ENCODE measurements around the gene RTTN. TPM values are rescaled to one million over a fixed set of nuclear protein-coding genes. Genes with fewer than 3 reads are reported as not detected.

RTTN gene
- polyA plus RNA-seq, 2 donors, result 2.3 to 2.8 TPM

- no peaks in the 10 kb centered on the region for H3K36me3 ChIP-seq (ENCODE audit: control insufficient read depth in 2 of 2, insufficient read depth in 2 of 2, low read length in 1 of 2)
- no peak overlapping the region for H3K4me3 ChIP-seq (ENCODE audit: low read depth in 1 of 2, low read length in 2 of 2)
- WGBS, 2 donors, result 92 to 96% methylated on average over 4 of the region's 4 CpGs
- no peak overlapping the region for H3K27ac ChIP-seq (ENCODE audit: low read depth in 2 of 2, low read length in 1 of 2)
- no peaks in the 10 kb centered on the region for H3K9me3 ChIP-seq (ENCODE audit: control insufficient read depth in 2 of 2, insufficient read depth in 1 of 2, low read depth in 1 of 2, low read length in 1 of 2)
- H3K27me3 ChIP-seq (ENCODE audit: control insufficient read depth in 1 of 2, insufficient read depth in 2 of 2, low read length in 2 of 2), result no peaks in the 10 kb centered on the region
- peaks cover 0 to 2% of the 10 kb centered on the region in 2 donors for H3K4me1 ChIP-seq (ENCODE audit: control insufficient read depth in 2 of 2, insufficient read depth in 2 of 2, low read length in 1 of 2)
Observed at GRCh38 chr18:70207181-70207580, 1.7 kb upstream of the RTTN start.

- Histone ChIP-seq H3K27ac (ENCODE audit: low read depth in 2 of 2, low read length in 1 of 2) (no peak overlapping the region), H3K36me3 (ENCODE audit: control insufficient read depth in 2 of 2, insufficient read depth in 2 of 2, low read length in 1 of 2) (peaks cover 2 to 6% of the 10 kb centered on the region in 2 donors), H3K4me1 (ENCODE audit: control insufficient read depth in 2 of 2, insufficient read depth in 2 of 2, low read length in 1 of 2) (peaks cover 0 to 2% of the 10 kb centered on the region in 2 donors), H3K9me3 (ENCODE audit: control insufficient read depth in 2 of 2, insufficient read depth in 1 of 2, low read depth in 1 of 2, low read length in 1 of 2) (no peaks in the 10 kb centered on the region), H3K4me3 (ENCODE audit: low read depth in 1 of 2, low read length in 2 of 2) (no peak overlapping the region), H3K27me3 (ENCODE audit: control insufficient read depth in 1 of 2, insufficient read depth in 2 of 2, low read length in 2 of 2) (no peaks in the 10 kb centered on the region)
- WGBS, 2 donors, result 0 to 5% methylated on average over 1 of the region's 1 CpG
Observed at GRCh38 chr18:70200286-70200685, 5.2 kb downstream of the RTTN start.

GRCh38 chr18:70197844-70198243 is 7.6 kb downstream of the RTTN start:
- Histone ChIP-seq H3K4me3 (ENCODE audit: low read depth in 1 of 2, low read length in 2 of 2) (no peak overlapping the region), H3K27me3 (ENCODE audit: control insufficient read depth in 1 of 2, insufficient read depth in 2 of 2, low read length in 2 of 2) (no peaks in the 10 kb centered on the region), H3K36me3 (ENCODE audit: control insufficient read depth in 2 of 2, insufficient read depth in 2 of 2, low read length in 1 of 2) (peaks cover 2 to 8% of the 10 kb centered on the region in 2 donors), H3K4me1 (ENCODE audit: control insufficient read depth in 2 of 2, insufficient read depth in 2 of 2, low read length in 1 of 2) (no peaks in the 10 kb centered on the region), H3K9me3 (ENCODE audit: control insufficient read depth in 2 of 2, insufficient read depth in 1 of 2, low read depth in 1 of 2, low read length in 1 of 2) (no peaks in the 10 kb centered on the region), H3K27ac (ENCODE audit: low read depth in 2 of 2, low read length in 1 of 2) (no peak overlapping the region)
- WGBS, 2 donors, result 37 to 48% methylated on average over 3 of the region's 3 CpGs

- H3K27me3 ChIP-seq (ENCODE audit: control insufficient read depth in 1 of 2, insufficient read depth in 2 of 2, low read length in 2 of 2), result no peaks in the 10 kb centered on the region
- H3K36me3 ChIP-seq (ENCODE audit: control insufficient read depth in 2 of 2, insufficient read depth in 2 of 2, low read length in 1 of 2), result peaks cover 2 to 11% of the 10 kb centered on the region in 2 donors
- H3K4me1 ChIP-seq (ENCODE audit: control insufficient read depth in 2 of 2, insufficient read depth in 2 of 2, low read length in 1 of 2), result no peaks in the 10 kb centered on the region
- H3K4me3 ChIP-seq (ENCODE audit: low read depth in 1 of 2, low read length in 2 of 2), result no peak overlapping the region
- WGBS, 2 donors, result 91 to 95% methylated on average over 6 of the region's 6 CpGs
- H3K27ac ChIP-seq (ENCODE audit: low read depth in 2 of 2, low read length in 1 of 2), result no peak overlapping the region
- H3K9me3 ChIP-seq (ENCODE audit: control insufficient read depth in 2 of 2, insufficient read depth in 1 of 2, low read depth in 1 of 2, low read length in 1 of 2), result no peaks in the 10 kb centered on the region
Observed at GRCh38 chr18:70197026-70197425, 8.5 kb downstream of the RTTN start.

- Histone ChIP-seq H3K9me3 (ENCODE audit: control insufficient read depth in 2 of 2, insufficient read depth in 1 of 2, low read depth in 1 of 2, low read length in 1 of 2) (no peaks in the 10 kb centered on the region), H3K4me1 (ENCODE audit: control insufficient read depth in 2 of 2, insufficient read depth in 2 of 2, low read length in 1 of 2) (no peaks in the 10 kb centered on the region), H3K36me3 (ENCODE audit: control insufficient read depth in 2 of 2, insufficient read depth in 2 of 2, low read length in 1 of 2) (peaks cover under 1 to 9% of the 10 kb centered on the region in 2 donors), H3K27ac (ENCODE audit: low read depth in 2 of 2, low read length in 1 of 2) (no peak overlapping the region), H3K27me3 (ENCODE audit: control insufficient read depth in 1 of 2, insufficient read depth in 2 of 2, low read length in 2 of 2) (no peaks in the 10 kb centered on the region), H3K4me3 (ENCODE audit: low read depth in 1 of 2, low read length in 2 of 2) (no peak overlapping the region)
- 59 to 65% methylated on average over 5 of the region's 5 CpGs for WGBS, 2 donors
Observed at GRCh38 chr18:70195852-70196434, 9.5 kb downstream of the RTTN start.

GRCh38 chr18:70195014-70195614 is 10.4 kb downstream of the RTTN start:
- H3K9me3 ChIP-seq (ENCODE audit: control insufficient read depth in 2 of 2, insufficient read depth in 1 of 2, low read depth in 1 of 2, low read length in 1 of 2), result no peaks in the 10 kb centered on the region
- no peak overlapping the region for H3K4me3 ChIP-seq (ENCODE audit: low read depth in 1 of 2, low read length in 2 of 2)
- no peaks in the 10 kb centered on the region for H3K27me3 ChIP-seq (ENCODE audit: control insufficient read depth in 1 of 2, insufficient read depth in 2 of 2, low read length in 2 of 2)
- H3K27ac ChIP-seq (ENCODE audit: low read depth in 2 of 2, low read length in 1 of 2), result no peak overlapping the region
- H3K4me1 ChIP-seq (ENCODE audit: control insufficient read depth in 2 of 2, insufficient read depth in 2 of 2, low read length in 1 of 2), result no peaks in the 10 kb centered on the region
- 69 to 73% methylated on average over 3 of the region's 3 CpGs for WGBS, 2 donors
- peaks cover 0 to 8% of the 10 kb centered on the region in 2 donors for H3K36me3 ChIP-seq (ENCODE audit: control insufficient read depth in 2 of 2, insufficient read depth in 2 of 2, low read length in 1 of 2)

GRCh38 chr18:70194227-70194890 is 11.1 kb downstream of the RTTN start:
- Histone ChIP-seq H3K4me1 (ENCODE audit: control insufficient read depth in 2 of 2, insufficient read depth in 2 of 2, low read length in 1 of 2) (no peaks in the 10 kb centered on the region), H3K9me3 (ENCODE audit: control insufficient read depth in 2 of 2, insufficient read depth in 1 of 2, low read depth in 1 of 2, low read length in 1 of 2) (no peaks in the 10 kb centered on the region), H3K4me3 (ENCODE audit: low read depth in 1 of 2, low read length in 2 of 2) (no peak overlapping the region), H3K27me3 (ENCODE audit: control insufficient read depth in 1 of 2, insufficient read depth in 2 of 2, low read length in 2 of 2) (no peaks in the 10 kb centered on the region), H3K36me3 (ENCODE audit: control insufficient read depth in 2 of 2, insufficient read depth in 2 of 2, low read length in 1 of 2) (peaks cover 0 to 8% of the 10 kb centered on the region in 2 donors), H3K27ac (ENCODE audit: low read depth in 2 of 2, low read length in 1 of 2) (no peak overlapping the region)
- 87 to 88% methylated on average over 4 of the region's 4 CpGs for WGBS, 2 donors

- no peak overlapping the region for H3K4me3 ChIP-seq (ENCODE audit: low read depth in 1 of 2, low read length in 2 of 2)
- H3K36me3 ChIP-seq (ENCODE audit: control insufficient read depth in 2 of 2, insufficient read depth in 2 of 2, low read length in 1 of 2), result peaks cover 0 to 5% of the 10 kb centered on the region in 2 donors
- no peak overlapping the region for H3K27ac ChIP-seq (ENCODE audit: low read depth in 2 of 2, low read length in 1 of 2)
- H3K27me3 ChIP-seq (ENCODE audit: control insufficient read depth in 1 of 2, insufficient read depth in 2 of 2, low read length in 2 of 2), result no peaks in the 10 kb centered on the region
- no peaks in the 10 kb centered on the region for H3K9me3 ChIP-seq (ENCODE audit: control insufficient read depth in 2 of 2, insufficient read depth in 1 of 2, low read depth in 1 of 2, low read length in 1 of 2)
- H3K4me1 ChIP-seq (ENCODE audit: control insufficient read depth in 2 of 2, insufficient read depth in 2 of 2, low read length in 1 of 2), result no peaks in the 10 kb centered on the region
- WGBS, 2 donors, result 79 to 81% methylated on average over 3 of the region's 3 CpGs
Observed at GRCh38 chr18:70190529-70190928, 15.0 kb downstream of the RTTN start.

- no peaks in the 10 kb centered on the region for H3K4me1 ChIP-seq (ENCODE audit: control insufficient read depth in 2 of 2, insufficient read depth in 2 of 2, low read length in 1 of 2)
- no peak overlapping the region for H3K27ac ChIP-seq (ENCODE audit: low read depth in 2 of 2, low read length in 1 of 2)
- H3K9me3 ChIP-seq (ENCODE audit: control insufficient read depth in 2 of 2, insufficient read depth in 1 of 2, low read depth in 1 of 2, low read length in 1 of 2), result no peaks in the 10 kb centered on the region
- no peak overlapping the region for H3K4me3 ChIP-seq (ENCODE audit: low read depth in 1 of 2, low read length in 2 of 2)
- peaks cover 0 to 3% of the 10 kb centered on the region in 2 donors for H3K36me3 ChIP-seq (ENCODE audit: control insufficient read depth in 2 of 2, insufficient read depth in 2 of 2, low read length in 1 of 2)
- H3K27me3 ChIP-seq (ENCODE audit: control insufficient read depth in 1 of 2, insufficient read depth in 2 of 2, low read length in 2 of 2), result no peaks in the 10 kb centered on the region
Observed at GRCh38 chr18:70188113-70188512, 17.4 kb downstream of the RTTN start.

GRCh38 chr18:70183441-70183840 is 22.0 kb downstream of the RTTN start:
- H3K36me3 ChIP-seq (ENCODE audit: control insufficient read depth in 2 of 2, insufficient read depth in 2 of 2, low read length in 1 of 2), result no peaks in the 10 kb centered on the region
- WGBS, 2 donors, result 89 to 91% methylated on average over 2 of the region's 2 CpGs
- H3K4me1 ChIP-seq (ENCODE audit: control insufficient read depth in 2 of 2, insufficient read depth in 2 of 2, low read length in 1 of 2), result no peaks in the 10 kb centered on the region
- H3K4me3 ChIP-seq (ENCODE audit: low read depth in 1 of 2, low read length in 2 of 2), result no peak overlapping the region
- H3K27me3 ChIP-seq (ENCODE audit: control insufficient read depth in 1 of 2, insufficient read depth in 2 of 2, low read length in 2 of 2), result no peaks in the 10 kb centered on the region
- no peaks in the 10 kb centered on the region for H3K9me3 ChIP-seq (ENCODE audit: control insufficient read depth in 2 of 2, insufficient read depth in 1 of 2, low read depth in 1 of 2, low read length in 1 of 2)
- H3K27ac ChIP-seq (ENCODE audit: low read depth in 2 of 2, low read length in 1 of 2), result no peak overlapping the region

All from esophagus (tissue), 2 donors.